ENCODE results near the gene TBC1D22B. TPM values are rescaled to one million over a fixed set of nuclear protein-coding genes. Genes with fewer than 3 reads are reported as not detected.

Gene TBC1D22B
- total and polyA plus RNA-seq, 9 of the 15 experiments (the other 6 are each of a cell fraction or from before 2014, with no cell fraction given) = 4.8 to 24.2 (median 13.5) TPM

- TF ChIP-seq MGA (IDR thresholded peaks at IDR 0.05) (no peak; the same call in 1 of the 2 replicates), UBTF (IDR thresholded peaks at IDR 0.05; ENCODE audit: borderline replicate concordance in 1 of 2, low read depth in 2 of 2, low read length in 2 of 2) (0 out of 4 replicates have a peak, but pooled peaks of 1 of the 2 experiments have one; percentile 51), ZNF436 (CRISPR knock-in tag; IDR thresholded peaks at IDR 0.05) (no peak), SPI1 (IDR thresholded peaks at IDR 0.05; ENCODE audit: borderline replicate concordance, low read depth, low read length) (no peak), ASH1L (IDR thresholded peaks at IDR 0.05; ENCODE audit: borderline replicate concordance, low read depth, partially characterized antibody) (no peak), PRMT5 (CRISPR knock-in tag; IDR thresholded peaks at IDR 0.05) (no peak), ETV5 (CRISPR knock-in tag; IDR thresholded peaks at IDR 0.05; ENCODE audit: low read depth) (peak; percentile 76), LARP7 (IDR thresholded peaks at IDR 0.05) (no peak), CBFA2T3 (IDR thresholded peaks at IDR 0.05) (peak; percentile 100), GTF2E2 (tag; IDR thresholded peaks at IDR 0.05) (0 out of 2 replicates have a peak, but pooled peaks have one; percentile 71), PHB2 (IDR thresholded peaks at IDR 0.05; ENCODE audit: low read depth) (peak; percentile 98), TFAM (CRISPR knock-in tag; conservative IDR thresholded peaks at IDR 0.05) (no peak), RBM22 (IDR thresholded peaks at IDR 0.05; ENCODE audit: low read depth, low read length, poor library complexity, severe bottlenecking) (no peak), SNIP1 (IDR thresholded peaks at IDR 0.05; ENCODE audit: low read depth) (no peak), ZNF76 (CRISPR knock-in tag; IDR thresholded peaks at IDR 0.05; ENCODE audit: borderline replicate concordance) (peak; percentile 92), RUNX1 (IDR thresholded peaks at IDR 0.05; ENCODE audit: low read depth) (peak; percentile 97)
Observed at GRCh38 chr6:37302086-37302686, 44.6 kb downstream of the TBC1D22B start (continued).
